Activated CD4-positive, CD25-positive, alpha-beta regulatory T cell treated with anti-CD3 and anti-CD28 coated beads, Interleukin-2, amount 50 U/mL, for 24 hours (primary cell): Measurements from ENCODE around the gene BRDT.
"Not testable (repeated sequence)": the region's sequence is repeated elsewhere in the genome, so short reads cannot be mapped to it uniquely, and the experiment has no call there.

Experiments used
- ATAC-seq, 2 donors: fragments of 150-1000 bp; cut with Tn5 transposase; one replicate each; pipeline ENCODE4 v1.10.0; 2021; ENCODE audit warnings: mild to moderate bottlenecking in 1 of 2, moderate library complexity in 1 of 2

The BRDT gene

DNA sequence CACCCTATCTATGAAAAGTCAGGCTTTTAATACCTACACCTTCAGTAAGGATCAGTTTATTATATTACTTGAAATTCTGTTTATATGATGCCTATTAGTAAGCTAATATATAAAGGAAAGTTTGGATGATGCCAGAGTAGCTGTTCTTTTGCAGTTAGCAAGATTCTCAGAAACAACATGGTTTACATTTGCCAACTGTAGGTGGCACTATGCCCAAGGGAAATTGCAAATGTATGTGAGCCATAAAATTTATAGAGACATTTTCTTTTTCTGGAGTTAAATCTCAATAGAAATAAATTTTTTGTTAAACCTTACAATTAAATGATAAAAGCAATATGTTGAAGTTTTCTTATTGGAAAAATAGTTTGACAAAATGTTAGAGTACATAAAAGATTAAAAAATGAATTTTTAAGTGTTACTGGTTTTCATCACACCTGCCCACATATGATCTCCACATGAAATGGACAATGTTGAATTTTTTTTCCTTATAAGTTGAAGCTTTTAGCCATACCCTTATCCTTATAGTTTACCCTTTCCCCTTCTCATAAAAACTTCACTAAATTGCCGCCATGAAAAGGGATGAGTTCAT is 48.5 kb downstream of the BRDT start:
- ATAC-seq = no peak

DNA sequence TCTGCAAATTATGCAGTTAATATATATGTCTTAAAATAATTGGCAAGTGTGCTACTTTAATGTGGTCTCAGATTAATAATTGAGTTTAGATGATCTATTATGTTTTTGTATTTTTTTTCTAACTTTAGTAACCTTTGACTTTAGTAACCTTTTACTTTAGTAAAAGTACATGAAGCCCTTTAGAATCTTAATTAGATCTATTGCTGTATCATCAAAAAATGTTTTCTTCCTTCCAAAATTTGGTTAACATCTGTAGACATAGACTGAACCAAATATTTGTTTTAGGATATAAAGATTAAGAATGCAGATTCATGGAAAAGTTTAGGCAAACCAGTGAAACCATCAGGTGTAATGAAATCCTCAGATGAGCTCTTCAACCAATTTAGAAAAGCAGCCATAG is 54.9 kb downstream of the BRDT start:
- no peak for ATAC-seq

DNA sequence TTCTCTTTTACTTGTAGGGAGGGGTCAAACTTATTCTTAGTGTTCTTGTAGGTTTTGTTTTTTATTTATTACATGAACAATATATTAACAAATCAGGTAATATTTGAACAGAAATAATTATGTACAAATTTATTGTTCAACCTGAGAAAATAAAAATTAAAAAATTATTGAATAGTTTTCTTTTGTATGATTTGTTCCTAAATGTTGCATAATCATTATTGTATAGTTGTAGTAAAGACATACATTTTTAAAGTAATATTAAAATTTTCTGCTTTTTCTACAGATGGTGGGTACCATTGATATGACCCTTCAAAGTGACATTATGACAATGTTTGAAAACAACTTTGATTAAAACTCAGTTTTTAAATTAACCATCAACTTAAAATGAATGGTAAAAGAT is 64.7 kb downstream of the BRDT start:
- no peak for ATAC-seq

DNA sequence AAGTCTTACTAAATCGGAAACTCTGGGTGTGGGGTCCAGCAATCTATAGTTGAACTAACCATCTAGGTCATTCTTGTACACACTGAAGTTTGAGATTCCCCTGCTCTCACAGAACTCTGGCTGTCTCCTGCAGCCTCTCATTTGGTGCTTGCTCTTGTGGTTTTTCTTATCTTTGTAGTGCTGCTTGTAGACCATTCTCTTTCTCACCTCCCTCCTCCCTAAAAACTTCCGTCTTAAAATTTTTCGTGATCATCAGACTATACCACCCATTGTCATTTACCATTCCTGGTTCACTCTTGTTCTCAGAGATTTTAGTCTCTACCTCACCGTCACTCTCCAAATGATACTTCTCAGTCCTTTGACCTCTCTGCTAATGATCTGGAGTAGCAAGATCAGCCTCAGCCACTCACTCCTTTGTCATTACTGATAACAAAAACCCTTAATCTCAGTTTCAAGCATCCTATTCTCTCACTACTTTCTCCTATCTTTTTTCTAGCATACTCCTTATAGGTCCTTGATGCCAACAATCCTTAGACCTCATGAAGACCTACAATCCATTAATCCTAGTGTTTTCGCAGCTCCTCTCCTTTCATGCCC is 67.6 kb downstream of the BRDT start:
- no peak for ATAC-seq

DNA sequence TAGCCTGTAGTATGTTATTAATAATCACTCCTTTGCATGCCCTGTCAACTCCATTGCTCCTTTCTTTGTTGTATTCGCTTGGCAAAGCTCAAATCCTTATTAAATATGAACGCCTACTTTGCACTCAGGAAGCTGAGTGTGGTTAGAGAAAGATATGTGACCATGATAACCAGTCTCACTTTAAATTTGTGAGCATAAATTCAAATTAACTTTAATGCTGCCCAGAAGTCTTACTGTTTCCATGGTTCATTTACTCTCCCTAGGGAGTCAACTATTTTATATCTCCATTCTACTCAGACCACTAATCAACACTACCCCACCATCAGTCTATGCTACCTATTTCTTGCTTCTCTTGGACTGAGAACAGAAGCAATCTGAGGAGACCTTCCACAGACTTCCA is 68.5 kb downstream of the BRDT start:
- no peak for ATAC-seq

DNA sequence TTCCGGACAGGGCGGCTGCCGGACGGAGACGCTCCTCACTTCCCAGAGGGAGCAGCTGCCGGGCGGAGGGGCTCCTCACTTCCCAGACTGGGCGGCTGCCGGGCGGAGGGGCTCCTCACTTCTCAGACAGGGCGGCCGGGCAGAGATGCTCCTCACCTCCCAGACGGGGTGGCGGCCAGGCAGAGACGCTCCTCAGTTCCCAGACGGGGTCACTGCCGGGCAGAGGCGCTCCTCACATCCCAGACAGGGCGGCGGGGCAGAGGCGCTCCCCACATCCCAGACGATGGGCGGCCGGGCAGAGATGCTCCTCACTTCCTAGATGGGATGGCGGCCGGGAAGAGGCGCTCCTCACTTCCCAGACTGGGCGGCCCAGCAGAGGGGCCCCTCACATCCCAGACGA is 76.8 kb downstream of the BRDT start:
- not testable (repeated sequence) for ATAC-seq

DNA sequence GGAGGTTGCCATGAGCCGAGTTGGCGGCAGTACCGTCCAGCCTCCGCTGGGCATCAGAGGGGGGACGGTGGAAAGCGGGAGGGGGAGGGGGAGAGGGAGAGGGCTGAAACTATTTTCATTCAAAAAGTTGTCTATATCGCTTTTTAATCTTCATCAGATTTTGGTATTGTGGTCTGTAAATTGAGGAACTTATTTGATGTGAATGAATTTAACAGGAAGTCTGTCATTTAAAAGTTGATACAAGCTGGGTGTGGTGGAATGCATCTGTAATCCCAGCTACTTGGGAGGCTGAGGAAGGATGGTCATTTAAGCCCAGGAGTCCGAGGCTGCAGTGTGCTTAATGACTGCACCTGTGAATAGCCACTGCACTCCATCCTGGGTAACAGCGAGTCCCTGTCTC is 77.6 kb downstream of the BRDT start:
- ATAC-seq = no peak

DNA sequence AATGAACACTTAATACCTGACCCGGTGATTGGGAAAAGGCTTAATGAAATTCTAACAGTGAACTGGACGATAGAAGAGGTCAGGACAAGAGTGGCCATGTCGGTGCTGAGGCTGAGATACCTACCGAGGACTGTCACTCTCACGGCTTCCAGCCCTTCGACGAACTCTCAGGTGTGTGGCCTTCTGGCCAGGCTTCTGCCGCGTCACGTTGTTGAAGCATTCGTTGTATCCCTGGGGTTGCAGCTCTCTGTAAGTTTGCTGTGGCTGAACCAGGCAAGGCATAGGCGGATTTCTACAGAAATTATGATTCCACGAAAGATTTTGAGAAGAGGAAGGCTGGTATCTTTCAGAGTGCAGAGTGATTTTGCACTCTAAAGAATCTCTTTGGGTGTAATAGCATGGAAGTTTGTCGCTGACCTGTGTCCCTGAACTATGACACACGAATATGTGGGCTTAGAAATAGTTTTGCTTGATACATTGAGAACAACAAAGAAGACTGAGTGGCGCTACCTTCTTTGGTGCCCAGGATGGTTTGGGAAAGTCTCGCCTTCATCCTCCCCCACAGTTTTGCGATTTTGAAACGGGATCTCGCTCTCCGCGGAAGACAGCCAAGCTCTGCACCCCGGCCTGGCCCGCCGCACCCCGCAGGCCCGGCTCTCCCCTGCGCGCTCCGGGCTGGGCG is 80.2 kb downstream of the BRDT start:
- no peak for ATAC-seq

DNA sequence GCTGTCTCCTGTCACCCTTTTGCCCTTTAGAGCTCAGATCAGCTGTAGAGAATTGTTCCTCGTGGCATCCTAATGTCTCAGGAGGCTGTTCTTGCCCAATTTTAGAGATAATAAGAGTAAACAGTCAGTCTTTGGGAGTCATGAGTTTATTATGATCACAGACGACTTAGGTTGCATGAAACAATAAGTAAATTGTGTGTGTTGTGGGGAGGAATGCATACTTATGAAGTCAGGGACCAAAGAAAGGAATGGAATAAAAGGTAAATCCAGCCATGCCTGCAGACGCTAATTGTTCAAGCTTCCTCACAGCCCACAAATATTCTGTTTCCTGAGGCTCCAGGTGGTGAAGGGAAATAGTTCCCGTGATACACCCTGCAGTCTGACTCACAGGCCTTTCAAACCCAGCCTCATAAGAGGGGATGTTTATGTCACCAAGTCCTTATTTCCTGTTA is 81.5 kb downstream of the BRDT start:
- ATAC-seq = no peak

DNA sequence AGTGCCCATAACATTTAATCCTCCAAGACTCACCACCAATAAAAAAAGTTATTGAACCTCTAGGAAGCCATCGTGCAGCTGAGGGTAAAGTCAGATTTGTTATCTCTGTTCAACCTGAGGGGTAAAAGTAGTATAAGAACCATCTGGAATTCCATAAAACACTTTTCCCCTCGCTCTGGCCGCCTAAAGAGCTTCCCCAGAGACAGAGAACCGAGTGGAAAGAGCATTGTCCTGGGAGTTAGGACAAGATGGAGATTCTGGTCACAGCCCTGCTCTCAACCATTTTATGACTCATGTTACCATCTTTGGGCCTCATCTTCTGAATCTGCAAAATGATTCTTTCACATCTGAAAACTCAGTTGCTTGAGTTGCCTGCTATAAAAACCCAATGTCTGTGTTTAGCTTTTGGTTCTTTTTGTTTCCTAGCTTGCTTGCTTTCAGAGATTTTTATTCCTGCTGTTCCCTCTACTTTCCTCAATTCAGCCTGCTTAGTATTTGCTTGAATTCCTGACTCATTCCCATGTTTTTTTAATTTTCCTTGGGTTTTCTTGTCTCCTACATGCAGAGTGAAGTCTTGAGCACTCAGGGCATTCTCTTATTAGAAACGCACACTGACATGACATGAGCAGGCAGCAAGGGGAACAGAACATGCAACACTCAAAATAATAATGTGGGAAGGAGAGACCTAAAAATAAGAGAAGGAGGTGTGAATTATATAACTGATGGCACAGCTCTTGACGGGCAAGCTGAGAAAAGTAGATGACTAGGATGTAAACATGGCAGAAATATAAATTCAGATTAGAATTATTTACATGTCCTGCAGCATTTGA is 82.3 kb downstream of the BRDT start:
- no peak for ATAC-seq

DNA sequence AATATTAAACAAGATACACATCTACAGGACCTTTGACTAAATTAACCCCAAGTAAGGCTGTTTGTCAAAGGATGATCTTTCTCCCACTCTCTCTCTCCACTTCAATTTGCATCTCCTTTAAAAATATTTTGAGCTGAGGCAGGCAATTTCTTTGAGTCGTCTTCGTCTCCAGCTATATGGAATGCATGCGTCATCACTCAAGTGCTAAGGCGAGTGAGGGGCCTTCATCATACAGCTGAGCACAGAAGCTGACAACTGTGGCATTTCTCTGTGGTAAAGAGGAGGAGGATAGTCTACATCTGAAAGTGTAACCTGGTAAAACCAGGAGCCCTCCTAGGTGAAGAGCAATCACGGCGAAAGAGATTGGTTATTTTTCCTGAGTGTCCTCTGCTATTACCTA is 88.2 kb downstream of the BRDT start:
- ATAC-seq = no peak

DNA sequence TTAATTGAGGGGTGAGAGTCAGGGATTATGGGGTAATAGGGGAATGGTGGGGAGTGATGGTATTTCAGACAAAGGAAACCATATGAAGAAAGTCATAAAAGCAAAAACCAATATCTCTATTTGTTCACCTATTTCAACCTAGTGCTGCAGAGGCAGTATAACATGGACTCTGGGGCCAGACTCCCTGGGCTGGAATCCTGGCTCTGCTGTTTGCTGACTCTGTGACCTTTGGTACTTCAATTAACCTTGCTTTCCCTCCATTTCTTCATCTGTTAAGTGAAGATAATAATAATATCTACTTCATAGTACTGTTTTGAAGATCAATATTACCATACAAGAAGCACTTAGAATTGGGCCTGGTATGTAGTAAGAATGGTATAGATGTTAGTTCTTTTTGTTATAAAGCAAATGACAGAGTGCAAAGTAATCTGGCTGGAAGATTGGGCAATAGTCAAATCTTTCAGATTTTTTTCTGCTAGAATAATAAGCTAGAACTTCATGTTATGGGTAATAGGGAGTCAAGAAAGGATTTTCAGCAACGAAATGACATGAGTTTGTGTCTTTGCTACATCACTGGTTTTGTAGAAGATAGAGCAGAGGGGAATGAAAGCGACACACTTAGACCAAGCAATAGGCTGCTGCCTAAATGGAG is 89.6 kb downstream of the BRDT start:
- ATAC-seq = no peak

DNA sequence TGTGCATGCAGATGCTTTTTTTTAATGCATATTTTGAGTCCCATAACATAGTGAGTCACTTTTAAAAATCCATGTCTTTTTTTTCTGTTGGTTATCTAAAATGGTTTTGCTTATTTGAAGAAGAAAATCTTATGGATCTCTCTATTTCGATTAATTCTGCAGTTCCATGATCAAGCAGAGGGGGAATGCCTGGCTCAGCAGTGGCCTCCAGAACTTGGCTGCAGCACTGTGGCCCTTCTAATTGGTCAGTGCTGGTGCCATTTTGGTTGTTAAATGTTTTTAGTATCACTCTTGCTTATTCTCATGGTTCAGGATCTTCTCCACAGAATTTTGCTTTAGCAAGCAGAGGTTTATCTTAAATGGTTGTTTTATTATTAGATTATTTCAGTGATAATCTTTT is 91.8 kb downstream of the BRDT start:
- ATAC-seq = no peak

DNA sequence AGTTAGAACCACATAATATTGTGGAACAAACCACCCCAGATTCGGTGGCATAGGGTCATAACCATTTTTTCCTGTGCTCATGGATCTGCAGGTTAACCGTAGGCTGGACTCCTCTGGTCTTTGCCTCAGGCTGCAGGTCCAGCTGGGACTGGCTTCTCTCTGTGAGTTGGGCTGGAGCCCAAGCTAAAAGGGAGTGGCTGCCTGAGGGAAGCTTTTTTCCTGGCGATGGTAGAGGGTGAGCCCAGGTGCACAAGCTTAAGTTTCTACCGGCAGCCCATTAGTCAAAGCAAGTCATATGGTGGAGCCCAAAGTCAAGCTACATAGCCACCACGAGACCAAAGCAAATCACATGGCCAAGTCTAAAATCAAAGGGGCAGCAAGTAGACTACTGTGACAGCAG is 94.4 kb downstream of the BRDT start:
- ATAC-seq = no peak

DNA sequence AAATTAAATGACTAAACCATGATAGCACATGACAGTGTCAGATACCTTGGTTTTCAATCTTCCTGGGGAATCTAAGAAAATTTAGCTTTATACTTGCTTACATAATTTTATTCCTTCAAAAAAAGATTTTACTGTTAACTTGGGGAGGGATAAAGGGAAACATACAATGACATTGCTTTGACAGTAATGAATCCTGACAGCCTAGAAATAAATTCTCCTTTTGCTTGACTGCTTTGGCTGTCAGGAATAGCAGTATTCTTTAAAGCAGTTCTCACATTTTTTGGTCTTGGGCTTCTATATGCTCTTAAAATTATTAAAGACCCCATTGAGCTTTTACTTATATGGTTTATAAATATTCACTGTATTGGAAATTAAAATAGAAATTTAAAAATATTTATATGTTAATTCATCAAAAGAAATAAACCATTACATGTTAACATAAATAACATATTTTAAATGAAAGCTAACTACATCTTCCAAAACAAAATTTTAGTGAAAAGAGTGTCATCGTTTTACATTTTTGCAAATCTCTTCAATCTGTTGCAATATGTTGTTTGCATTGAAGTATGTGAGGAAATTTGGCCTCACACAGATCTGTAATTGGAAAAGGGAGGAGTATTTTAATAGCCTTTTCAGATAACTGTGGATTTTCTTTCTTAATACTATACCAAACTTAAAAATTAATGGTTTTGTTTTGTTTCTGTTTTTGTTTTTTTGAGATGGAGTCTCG is 96.7 kb downstream of the BRDT start:
- ATAC-seq = no peak

DNA sequence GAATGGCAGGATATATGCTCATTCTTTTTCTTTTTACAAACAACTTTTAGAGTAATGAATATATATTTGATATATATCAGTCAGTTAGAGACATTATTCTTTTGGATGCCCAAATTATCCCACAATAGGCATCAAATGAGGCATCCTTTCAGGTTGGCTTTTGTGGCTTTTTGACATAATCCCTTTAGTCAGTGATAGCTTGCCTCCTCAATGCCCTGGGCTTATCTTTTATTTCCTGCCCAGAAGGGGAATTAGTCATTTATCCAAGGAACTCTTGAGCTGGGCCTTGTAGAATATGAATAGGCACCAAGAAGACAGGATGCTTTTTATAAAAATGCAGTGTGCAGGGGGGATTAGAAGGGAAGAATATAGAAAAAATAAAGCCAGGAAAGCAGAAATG is 102.7 kb downstream of the BRDT start:
- no peak for ATAC-seq
